ENCODE measurements around the gene PLPP1.

PLPP1 gene

GRCh38 chr5:55498457-55498856 lies 36.3 kb downstream of the PLPP1 start:
- no peak for ATAC-seq

- ATAC-seq, result no peak
Observed at GRCh38 chr5:55497712-55498111, 37.1 kb downstream of the PLPP1 start.

GRCh38 chr5:55495216-55495615 lies 39.5 kb downstream of the PLPP1 start:
- no peak for ATAC-seq

- ATAC-seq, result no peak
Observed at GRCh38 chr5:55492449-55492848, 42.3 kb downstream of the PLPP1 start.

- ATAC-seq, result no peak
Observed at GRCh38 chr5:55485073-55485472, 49.7 kb downstream of the PLPP1 start.

GRCh38 chr5:55484531-55484930 lies 50.2 kb downstream of the PLPP1 start:
- no peak for ATAC-seq

GRCh38 chr5:55483885-55484284 lies 50.9 kb downstream of the PLPP1 start:
- no peak for ATAC-seq

- ATAC-seq, result no peak
Observed at GRCh38 chr5:55481293-55481855, 53.4 kb downstream of the PLPP1 start.

- ATAC-seq, result no peak
Observed at GRCh38 chr5:55480781-55481180, 54.0 kb downstream of the PLPP1 start.

- no peak for ATAC-seq
Observed at GRCh38 chr5:55472642-55473041, 62.1 kb downstream of the PLPP1 start.

- ATAC-seq, result no peak
Observed at GRCh38 chr5:55471468-55471867, 63.3 kb downstream of the PLPP1 start.

- ATAC-seq, result no peak
Observed at GRCh38 chr5:55470282-55470681, 64.5 kb downstream of the PLPP1 start.

GRCh38 chr5:55469839-55470238 lies 64.9 kb downstream of the PLPP1 start:
- ATAC-seq, result no peak

GRCh38 chr5:55467862-55468551 lies 66.8 kb downstream of the PLPP1 start:
- no peak for ATAC-seq

- ATAC-seq, result no peak
Observed at GRCh38 chr5:55463613-55464012, 71.2 kb downstream of the PLPP1 start.

GRCh38 chr5:55459572-55459971 lies 75.2 kb downstream of the PLPP1 start:
- ATAC-seq, result no peak

GRCh38 chr5:55456216-55456895 lies 78.4 kb downstream of the PLPP1 start:
- ATAC-seq, result peak in 1 of 2 donors; percentile 49

GRCh38 chr5:55454282-55454681 lies 80.5 kb downstream of the PLPP1 start:
- ATAC-seq, result no peak

- no peak for ATAC-seq
Observed at GRCh38 chr5:55453211-55453610, 81.6 kb downstream of the PLPP1 start.

- no peak for ATAC-seq
Observed at GRCh38 chr5:55451976-55452375, 82.8 kb downstream of the PLPP1 start.

GRCh38 chr5:55450050-55450765 lies 84.6 kb downstream of the PLPP1 start:
- ATAC-seq, result no peak

GRCh38 chr5:55446640-55447351 lies 88.0 kb downstream of the PLPP1 start:
- no peak for ATAC-seq

- no peak for ATAC-seq
Observed at GRCh38 chr5:55445791-55446190, 89.0 kb downstream of the PLPP1 start.

Data from activated CD4-positive, CD25-positive, alpha-beta regulatory T cell treated with anti-CD3 and anti-CD28 coated beads, Interleukin-2, amount 50 U/mL, for 24 hours (primary cell).